NCI-H2196 (cell line): ENCODE measurements around the gene IQGAP2.
"Not testable (repeated sequence)": the region's sequence is repeated elsewhere in the genome, so short reads cannot be mapped to it uniquely, and the experiment has no call there.

Experiments used
- DNase-seq: peaks from one replicate; lab custom pipeline; 2025; ENCODE audit not compliant: unreplicated experiment; lab: John Stamatoyannopoulos, UW

The IQGAP2 gene

DNA sequence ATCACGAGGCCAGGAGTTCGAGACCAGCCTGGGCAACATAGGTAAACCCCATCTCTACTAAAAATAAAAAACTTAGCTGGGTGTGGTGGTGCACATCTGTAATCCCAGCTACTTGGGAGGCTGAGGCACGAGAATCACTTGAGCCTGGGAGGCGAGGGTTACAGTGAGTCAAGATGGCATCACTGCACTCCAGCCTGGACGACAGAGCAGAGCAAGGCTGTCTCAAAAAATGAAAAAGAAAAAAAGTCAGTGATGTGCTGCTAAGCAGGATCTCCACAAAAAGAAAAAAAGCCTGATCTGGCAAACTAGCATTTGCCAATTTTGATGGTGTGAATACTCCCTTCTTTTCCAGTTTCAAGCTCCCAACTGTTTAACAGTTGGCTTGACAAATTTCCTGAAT, 334.8 kb downstream of the IQGAP2 start:
- no peak for DNase-seq

DNA sequence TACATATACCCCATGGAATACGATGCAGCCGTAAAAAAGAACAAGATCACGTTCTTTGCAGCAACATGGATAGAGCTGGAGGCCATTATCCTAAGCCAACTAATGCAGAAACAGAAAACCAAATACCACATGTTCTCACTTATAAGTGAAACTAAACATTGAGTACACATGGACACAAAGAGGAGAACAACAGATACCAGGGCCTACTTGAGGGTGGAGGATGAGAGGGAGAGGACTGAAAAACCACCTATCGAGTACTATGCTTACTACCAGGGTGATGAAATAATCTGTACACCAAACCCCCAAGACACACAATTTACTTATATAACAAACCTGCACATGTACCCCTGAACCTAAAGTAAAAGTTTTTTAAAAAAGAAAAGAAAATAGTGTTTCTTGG, 338.4 kb downstream of the IQGAP2 start:
- not testable (repeated sequence) for DNase-seq

DNA sequence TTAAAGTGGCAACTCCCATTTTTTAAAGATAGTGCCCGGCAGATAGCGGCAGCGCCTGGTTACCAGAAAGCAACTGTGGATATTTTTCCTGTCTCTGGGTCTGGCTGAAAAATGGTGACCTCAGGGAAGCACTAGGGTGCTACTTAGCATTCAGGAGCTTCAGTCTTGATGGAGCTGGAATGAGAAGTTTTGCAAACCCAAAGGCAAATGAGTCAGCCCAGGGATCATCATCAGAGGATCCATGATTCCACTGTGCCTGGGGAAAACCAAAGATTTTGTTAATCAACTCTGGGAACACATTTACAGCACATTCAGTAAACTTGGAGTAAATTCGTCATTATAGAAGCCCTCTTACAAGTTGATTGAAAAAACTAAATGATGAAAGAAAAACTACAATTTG, 339.5 kb downstream of the IQGAP2 start:
- no peak for DNase-seq

DNA sequence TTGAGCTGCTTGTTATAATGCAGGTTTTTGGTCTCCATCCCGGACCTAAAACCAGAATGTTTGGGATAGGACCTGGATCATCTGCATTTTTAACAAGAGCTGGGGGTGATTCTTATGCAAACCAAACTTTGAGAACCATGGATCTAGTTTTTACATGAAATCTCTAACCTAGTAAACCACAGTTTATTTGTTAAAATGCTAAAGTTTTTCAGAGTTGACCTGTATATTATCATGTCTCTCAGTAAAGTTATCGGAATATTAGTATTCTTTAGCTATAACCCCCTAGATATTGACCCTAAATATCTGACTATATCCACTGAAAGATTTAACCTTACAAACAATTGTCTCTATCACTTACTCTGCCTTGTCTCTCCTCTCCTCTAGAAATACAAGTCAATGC, 341.5 kb downstream of the IQGAP2 start:
- DNase-seq = no peak

DNA sequence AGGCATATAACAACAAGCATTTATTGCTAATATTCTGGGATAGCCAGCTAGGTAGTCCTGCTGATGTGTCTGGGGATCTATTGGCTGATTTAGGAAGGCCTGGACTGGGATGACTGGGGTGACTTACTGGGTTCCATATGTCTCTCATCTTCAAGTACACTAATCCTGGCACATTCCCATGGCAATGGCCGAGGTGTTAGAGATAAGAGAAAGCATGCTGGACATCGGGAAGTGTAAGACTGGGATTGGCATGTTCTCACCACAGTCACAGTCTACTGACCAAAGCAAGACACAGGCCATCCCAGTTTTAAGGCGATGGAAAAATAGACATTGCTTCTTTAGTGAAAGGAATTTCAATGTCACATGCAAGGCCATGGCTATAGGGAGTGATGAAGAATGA, 342.6 kb downstream of the IQGAP2 start:
- DNase-seq = no peak

DNA sequence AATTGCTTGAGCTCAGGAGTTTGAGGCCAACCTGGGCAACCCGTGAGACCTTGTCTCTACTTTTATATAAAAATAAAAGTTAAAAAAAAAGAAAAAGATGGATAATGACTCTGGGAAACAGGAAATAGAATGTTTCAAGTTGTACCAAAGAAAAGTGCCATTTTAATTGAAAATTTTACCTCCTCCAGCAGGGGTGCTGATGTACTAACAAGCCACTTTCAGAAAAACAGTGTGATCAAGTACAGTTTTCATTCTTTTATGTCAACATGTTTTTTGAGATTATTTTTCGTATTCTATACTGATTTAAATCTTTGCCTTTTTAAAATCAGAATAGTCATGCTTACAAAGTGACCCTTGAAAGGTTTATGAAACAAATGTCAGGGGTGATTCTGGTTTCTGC, 343.6 kb downstream of the IQGAP2 start:
- DNase-seq = no peak

DNA sequence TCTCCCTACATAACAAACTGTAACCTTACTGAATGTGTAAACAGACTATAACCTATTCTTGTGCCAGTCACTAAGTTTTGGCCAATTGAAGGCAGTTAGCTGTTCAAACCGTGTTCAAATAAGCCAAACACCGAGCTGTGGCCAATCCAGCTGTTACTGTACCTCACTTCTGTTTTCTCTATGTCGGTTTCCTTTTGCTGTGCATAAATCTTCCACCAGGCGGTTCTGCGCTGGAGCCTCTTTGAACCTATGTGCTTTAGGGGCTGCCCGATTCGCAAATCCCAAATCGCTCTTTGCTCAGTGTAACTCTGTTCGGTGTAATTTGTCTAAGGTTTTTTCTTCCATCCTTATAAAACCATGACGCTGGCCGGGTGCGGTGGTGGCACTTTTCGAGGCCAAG, 344.6 kb downstream of the IQGAP2 start:
- DNase-seq = no peak

DNA sequence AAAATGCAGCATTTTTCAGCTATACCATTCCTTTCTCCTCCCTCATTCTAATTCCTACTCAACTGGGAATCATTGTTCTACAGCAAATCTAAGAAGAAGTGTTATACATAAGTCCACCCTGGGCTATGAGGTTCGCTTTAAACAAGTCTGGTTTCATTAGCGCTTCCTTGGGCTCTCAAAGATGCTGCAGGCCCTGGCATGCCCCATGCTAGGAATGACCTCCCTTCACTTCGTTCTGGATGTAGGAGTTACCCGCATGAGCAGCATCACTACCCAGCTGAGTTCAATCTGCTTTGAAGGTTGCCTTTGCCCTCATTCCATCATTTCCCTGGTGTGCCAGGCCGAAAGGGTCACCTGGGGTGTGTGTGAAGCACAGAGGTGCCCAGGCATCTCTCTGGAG, 348.2 kb downstream of the IQGAP2 start:
- DNase-seq = no peak

DNA sequence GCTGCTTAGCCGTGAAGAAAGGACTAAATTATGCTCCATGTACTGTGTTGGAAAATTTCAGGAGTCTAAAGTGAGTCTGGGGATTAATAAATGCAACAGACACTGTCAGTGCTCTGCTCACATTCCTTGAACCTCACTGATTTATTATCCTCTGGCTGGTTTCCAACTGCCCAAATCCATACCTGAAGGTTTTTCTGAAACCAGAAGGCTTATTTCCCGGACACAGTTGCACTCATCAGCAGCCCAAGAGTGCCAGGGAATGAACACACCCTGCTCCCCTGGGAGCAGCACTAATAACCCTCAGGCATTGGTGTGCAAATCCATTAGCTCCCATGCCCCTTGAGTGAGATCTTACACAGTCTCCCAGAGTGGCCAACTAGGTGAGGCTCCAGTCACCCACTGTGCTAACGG, 351.6 kb downstream of the IQGAP2 start:
- no peak for DNase-seq

DNA sequence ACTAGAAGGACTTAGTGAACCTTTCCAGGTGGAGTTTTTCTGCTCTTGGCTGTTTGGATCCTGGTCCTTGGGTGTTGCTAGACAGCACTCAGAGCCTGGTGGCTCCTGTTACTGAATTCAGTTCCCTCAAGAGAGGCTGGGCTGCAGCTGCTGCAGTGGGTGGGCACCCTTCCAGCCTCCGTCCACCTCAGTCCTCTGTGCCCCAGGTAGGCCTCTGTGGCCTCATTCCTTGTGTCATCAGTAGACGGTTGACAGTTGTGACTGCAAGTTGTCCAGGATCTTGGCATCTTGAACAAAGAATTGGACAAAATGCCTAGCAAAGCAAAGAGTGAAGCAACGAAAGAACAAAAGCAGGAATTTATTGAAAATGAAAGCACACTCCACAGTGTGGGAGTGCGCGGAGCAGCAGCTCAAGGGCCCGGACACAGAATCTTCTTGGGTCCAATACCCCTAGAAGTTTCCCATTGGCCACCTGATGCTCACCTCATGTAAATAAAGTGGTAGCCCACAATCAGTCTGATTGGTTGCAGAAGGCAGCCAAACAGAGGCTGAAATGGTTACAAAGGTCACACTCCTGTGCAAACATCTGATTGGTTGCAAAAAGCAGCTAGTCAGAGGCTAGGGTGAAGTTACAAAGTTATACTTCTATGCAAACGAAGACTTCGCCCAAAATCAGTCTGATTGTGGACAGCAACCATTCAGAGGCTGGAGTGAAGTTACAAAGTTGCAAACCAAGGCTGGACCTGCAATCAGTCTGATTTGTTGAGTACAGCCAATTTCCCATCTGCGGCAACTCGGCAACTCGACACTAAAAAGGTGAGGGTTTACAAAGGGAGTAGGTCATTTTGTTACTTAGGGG, 352.9 kb downstream of the IQGAP2 start:
- DNase-seq = no peak

DNA sequence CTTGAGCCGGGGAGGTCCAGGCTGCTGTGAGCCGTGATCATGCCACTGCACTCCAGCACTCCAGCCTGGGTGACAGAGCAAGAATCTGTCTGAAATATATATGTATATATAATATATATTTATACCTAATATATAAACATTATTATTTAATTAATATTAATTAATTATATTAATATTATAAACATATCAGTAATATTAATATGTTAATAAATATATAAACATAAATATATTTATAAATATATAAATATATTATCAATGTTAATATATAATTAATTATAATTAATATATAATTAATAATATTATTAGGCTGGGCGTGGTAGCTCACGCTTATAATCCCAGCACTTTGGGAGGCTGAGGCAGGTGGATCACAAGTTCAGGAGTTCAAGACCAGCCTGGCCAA, 354.0 kb downstream of the IQGAP2 start:
- DNase-seq = no peak
